Muscle layer of colon (tissue), 2 donors: Measurements from ENCODE around the gene GRB2.
"Not testable (repeated sequence)": the region's sequence is repeated elsewhere in the genome, so short reads cannot be mapped to it uniquely, and the experiment has no call there.

ENCODE experiments used
- H3K27ac ChIP-seq: one replicate; pipeline ENCODE4 v1.7.0; 2013; ENCODE audit warnings: low read depth, mild to moderate bottlenecking, low read length, moderate library complexity
- H3K27me3 ChIP-seq, 2 donors: one replicate each; pipeline ENCODE4 v1.7.0; 2013; ENCODE audit warnings: low read length in 2 of 2, mild to moderate bottlenecking in 2 of 2; ENCODE audit not compliant: insufficient read depth in 2 of 2, control insufficient read depth in 1 of 2
- H3K36me3 ChIP-seq: one replicate; pipeline ENCODE4 v1.7.0; 2013; ENCODE audit warnings: mild to moderate bottlenecking, low read length; ENCODE audit not compliant: insufficient read depth
- H3K4me1 ChIP-seq: one replicate; pipeline ENCODE4 v1.7.0; 2013; ENCODE audit warnings: mild to moderate bottlenecking, low read length; ENCODE audit not compliant: insufficient read depth
- H3K4me3 ChIP-seq, 2 donors: one replicate each; pipeline ENCODE4 v1.7.0; 2013; ENCODE audit warnings: low read length in 2 of 2, low read depth in 1 of 2, mild to moderate bottlenecking in 1 of 2, moderate library complexity in 1 of 2
- H3K9ac ChIP-seq: one replicate; pipeline ENCODE4 v1.7.0; 2013; ENCODE audit warnings: low read length
- H3K9me3 ChIP-seq: one replicate; pipeline ENCODE4 v1.7.0; 2013; ENCODE audit warnings: mild to moderate bottlenecking, low read length
- donor health status: abdominal sarcoma.
- donor health status: Adenocarcinoma of cecum.

Gene GRB2

GRCh38 chr17:75346906-75347305, 58.6 kb downstream of the GRB2 start:
- peaks cover 27% of the 10 kb centered on the region for H3K4me1 ChIP-seq

GRCh38 chr17:75346368-75346767, 59.1 kb downstream of the GRB2 start:
- not testable (repeated sequence) for H3K9ac ChIP-seq, H3K36me3 ChIP-seq, H3K4me3 ChIP-seq, H3K9me3 ChIP-seq, H3K27me3 ChIP-seq, H3K27ac ChIP-seq
- peaks cover 24% of the 10 kb centered on the region for H3K4me1 ChIP-seq

More at GRCh38 chr17:75346906-75347305, 58.6 kb downstream of the GRB2 start:
- H3K9ac ChIP-seq, result no peak overlapping the region
- no peak overlapping the region for H3K4me3 ChIP-seq
- no peaks in the 10 kb centered on the region for H3K9me3 ChIP-seq
- no peaks in the 10 kb centered on the region for H3K36me3 ChIP-seq
- H3K27ac ChIP-seq, result no peak overlapping the region
- no peaks in the 10 kb centered on the region for H3K27me3 ChIP-seq

- Histone ChIP-seq H3K9me3 (no peaks in the 10 kb centered on the region), H3K4me3 (no peak overlapping the region), H3K4me1 (peaks cover 26% of the 10 kb centered on the region), H3K36me3 (no peaks in the 10 kb centered on the region), H3K27me3 (no peaks in the 10 kb centered on the region), H3K9ac (no peak overlapping the region), H3K27ac (no peak overlapping the region)
These were observed 59.8 kb downstream of the GRB2 start for GRCh38 chr17:75345514-75346167.

GRCh38 chr17:75344666-75345065, 60.8 kb downstream of the GRB2 start:
- Histone ChIP-seq H3K27me3 (no peaks in the 10 kb centered on the region), H3K9ac (no peak overlapping the region), H3K36me3 (no peaks in the 10 kb centered on the region), H3K9me3 (no peaks in the 10 kb centered on the region), H3K4me1 (peaks cover 29% of the 10 kb centered on the region), H3K4me3 (no peak overlapping the region), H3K27ac (no peak overlapping the region)

- Histone ChIP-seq H3K4me3 (no peak overlapping the region), H3K4me1 (peaks cover 29% of the 10 kb centered on the region), H3K36me3 (no peaks in the 10 kb centered on the region), H3K27me3 (no peaks in the 10 kb centered on the region), H3K9ac (no peak overlapping the region), H3K9me3 (no peaks in the 10 kb centered on the region), H3K27ac (no peak overlapping the region)
These were observed 62.5 kb downstream of the GRB2 start for GRCh38 chr17:75342996-75343395.

GRCh38 chr17:75341784-75342486, 63.5 kb downstream of the GRB2 start:
- Histone ChIP-seq H3K9ac (no peak overlapping the region), H3K4me1 (peaks cover 28% of the 10 kb centered on the region), H3K4me3 (no peak overlapping the region), H3K27me3 (no peaks in the 10 kb centered on the region), H3K36me3 (no peaks in the 10 kb centered on the region), H3K27ac (no peak overlapping the region), H3K9me3 (no peaks in the 10 kb centered on the region)

- H3K9ac ChIP-seq, result no peak overlapping the region
- H3K4me1 ChIP-seq, result peaks cover 24% of the 10 kb centered on the region
- no peak overlapping the region for H3K27ac ChIP-seq
- no peaks in the 10 kb centered on the region for H3K27me3 ChIP-seq
- H3K36me3 ChIP-seq, result no peaks in the 10 kb centered on the region
- H3K9me3 ChIP-seq, result no peaks in the 10 kb centered on the region
- H3K4me3 ChIP-seq, result no peak overlapping the region
These were observed 64.8 kb downstream of the GRB2 start for GRCh38 chr17:75340631-75341030.

- H3K27ac ChIP-seq, result no peak overlapping the region
- H3K9me3 ChIP-seq, result no peaks in the 10 kb centered on the region
- H3K27me3 ChIP-seq, result no peaks in the 10 kb centered on the region
- H3K36me3 ChIP-seq, result no peaks in the 10 kb centered on the region
- peaks cover 24% of the 10 kb centered on the region for H3K4me1 ChIP-seq
- no peak overlapping the region for H3K4me3 ChIP-seq
- no peak overlapping the region for H3K9ac ChIP-seq
These were observed 65.5 kb downstream of the GRB2 start for GRCh38 chr17:75339971-75340370.

GRCh38 chr17:75338335-75338734, 67.1 kb downstream of the GRB2 start:
- no peaks in the 10 kb centered on the region for H3K36me3 ChIP-seq
- H3K9ac ChIP-seq, result no peak overlapping the region
- H3K4me3 ChIP-seq, result no peak overlapping the region
- H3K27me3 ChIP-seq, result no peaks in the 10 kb centered on the region
- peaks cover 14% of the 10 kb centered on the region for H3K4me1 ChIP-seq
- H3K27ac ChIP-seq, result no peak overlapping the region
- H3K9me3 ChIP-seq, result no peaks in the 10 kb centered on the region

GRCh38 chr17:75335315-75335714, 70.2 kb downstream of the GRB2 start:
- H3K4me3 ChIP-seq, result no peak overlapping the region
- H3K4me1 ChIP-seq, result peaks cover 3% of the 10 kb centered on the region
- no peaks in the 10 kb centered on the region for H3K27me3 ChIP-seq
- no peaks in the 10 kb centered on the region for H3K9me3 ChIP-seq
- no peak overlapping the region for H3K9ac ChIP-seq
- H3K36me3 ChIP-seq, result no peaks in the 10 kb centered on the region
- H3K27ac ChIP-seq, result no peak overlapping the region

GRCh38 chr17:75334723-75335122, 70.8 kb downstream of the GRB2 start:
- H3K27me3 ChIP-seq, result no peaks in the 10 kb centered on the region
- H3K27ac ChIP-seq, result no peak overlapping the region
- H3K36me3 ChIP-seq, result no peaks in the 10 kb centered on the region
- H3K9me3 ChIP-seq, result no peaks in the 10 kb centered on the region
- H3K4me1 ChIP-seq, result no peaks in the 10 kb centered on the region
- H3K4me3 ChIP-seq, result no peak overlapping the region
- H3K9ac ChIP-seq, result no peak overlapping the region

- no peak overlapping the region for H3K9ac ChIP-seq
- no peak overlapping the region for H3K27ac ChIP-seq
- H3K27me3 ChIP-seq, result no peaks in the 10 kb centered on the region
- no peak overlapping the region for H3K4me3 ChIP-seq
- H3K4me1 ChIP-seq, result no peaks in the 10 kb centered on the region
- no peaks in the 10 kb centered on the region for H3K9me3 ChIP-seq
- H3K36me3 ChIP-seq, result no peaks in the 10 kb centered on the region
These were observed 73.8 kb downstream of the GRB2 start for GRCh38 chr17:75331671-75332070.
